Lung (tissue), 12 donors: ENCODE measurements around the gene MYLIP. TPM values are rescaled to one million over a fixed set of nuclear protein-coding genes. Genes with fewer than 3 reads are reported as not detected.

Source experiments
- ATAC-seq: fragments of 200-7000 bp; cut with Tn5 transposase; one replicate; pipeline ENCODE4 v1.9.1; 2020; ENCODE audit warnings: moderate number of reproducible peaks; ENCODE audit not compliant: insufficient read depth, low FRiP score
- DNase-seq, 3 donors: peaks; one replicate each; pipeline ENCODE4 v3.0.0-alpha.2; 2013 to 2017
- H3K27ac ChIP-seq, 2 donors: one replicate each; pipeline ENCODE4 v1.5.1; 2013; ENCODE audit warnings: mild to moderate bottlenecking in 2 of 2, moderate library complexity in 2 of 2, control low read depth in 1 of 2, inconsistent platforms in 1 of 2, low read depth in 1 of 2, low read length in 1 of 2
- H3K27me3 ChIP-seq, 3 donors: one replicate each; pipeline ENCODE4 v1.5.1; 2013; ENCODE audit warnings: low read length in 2 of 3; ENCODE audit not compliant: control insufficient read depth in 3 of 3, insufficient read depth in 3 of 3
- H3K36me3 ChIP-seq, 4 donors: one replicate each; pipeline ENCODE4 v1.5.1; 2013; ENCODE audit warnings: low read length in 4 of 4, mild to moderate bottlenecking in 1 of 4, moderate library complexity in 1 of 4; ENCODE audit not compliant: control insufficient read depth in 4 of 4, insufficient read depth in 4 of 4
- H3K4me1 ChIP-seq, 5 donors: one replicate each; pipeline ENCODE4 v1.5.1; 2013; ENCODE audit warnings: low read length in 5 of 5, mild to moderate bottlenecking in 2 of 5, moderate library complexity in 1 of 5; ENCODE audit not compliant: control insufficient read depth in 5 of 5, insufficient read depth in 5 of 5
- H3K4me3 ChIP-seq: one replicate; pipeline ENCODE4 v1.5.1; 2013; ENCODE audit warnings: mild to moderate bottlenecking, control low read depth, moderate library complexity
- H3K9ac ChIP-seq, 2 donors: one replicate each; pipeline ENCODE4 v1.5.1; 2013; ENCODE audit warnings: low read length in 2 of 2, control low read depth in 1 of 2; ENCODE audit not compliant: insufficient read depth in 1 of 2
- H3K9me3 ChIP-seq, 4 donors: one replicate each; pipeline ENCODE4 v1.5.1; 2013; ENCODE audit warnings: low read length in 3 of 4, mild to moderate bottlenecking in 1 of 4, moderate library complexity in 1 of 4; ENCODE audit not compliant: control insufficient read depth in 4 of 4, insufficient read depth in 3 of 4
- CTCF ChIP-seq: IDR thresholded peaks from 2 replicates; pipeline ENCODE4 v1.5.1; 2012; ENCODE audit warnings: mild to moderate bottlenecking; ENCODE audit errors: control extremely low read depth, extremely low read depth
- WGBS, 2 donors: extraction: QIAGEN DNeasy Blood & Tissue Kit; methylation state at CpG; one replicate each; pipeline ENCODE4 v1.1.7; 2013; 5-methylcytosine and 5-hydroxymethylcytosine counted together
- polyA plus RNA-seq, 2 donors: library from polyadenylated mRNA; stranded (reverse); fragments of 200-250 nt; gene quantifications; one replicate each; pipeline ENCODE4 v1.2.1, GENCODE V29; 2013
- total RNA-seq, 2 donors: library from RNA; depleted of rRNA in 1 of 2; stranded (reverse); fragments of >200 nt in 1 of 2; gene quantifications; one replicate each; pipeline ENCODE4 v1.2.1, GENCODE V29; 2014 to 2021
- donor health status: control.
- donor health status: control.
- donor health status: Bipolar disorder and iron deficiency.
- donor health status: healthy.
- donor health status: DM: yes; HTN: yes; CAD: no.

MYLIP gene
- total and polyA plus RNA-seq, 4 donors, result 16.7 to 118 (median 26.1) TPM

- TF ChIP-seq CTCF, result no peak
- Histone ChIP-seq H3K27ac (no peak overlapping the region), H3K4me1 (peaks cover 0 to 4% (median 0%) of the 10 kb centered on the region in 5 donors), H3K9ac (no peak overlapping the region), H3K9me3 (no peaks in the 10 kb centered on the region), H3K36me3 (no peaks in the 10 kb centered on the region), H3K27me3 (no peaks in the 10 kb centered on the region), H3K4me3 (no peak overlapping the region)
- DNase-seq, result no peak
- ATAC-seq, result no peak
- WGBS, 2 donors, result 95 to 96% methylated on average over 3 of the region's 3 CpGs
Measured at GRCh38 chr6:16088409-16088808, 40.5 kb upstream of the MYLIP start.

GRCh38 chr6:16089232-16090062, 39.4 kb upstream of the MYLIP start:
- WGBS, 2 donors, result 76 to 84% methylated on average over 6 of the region's 6 CpGs
- Histone ChIP-seq H3K4me1 (peaks cover 0 to 4% (median 0%) of the 10 kb centered on the region in 5 donors), H3K9me3 (no peaks in the 10 kb centered on the region), H3K27ac (no peak overlapping the region), H3K27me3 (no peaks in the 10 kb centered on the region), H3K36me3 (no peaks in the 10 kb centered on the region), H3K4me3 (no peak overlapping the region), H3K9ac (no peak overlapping the region)
- TF ChIP-seq CTCF, result no peak
- ATAC-seq (no peak), DNase-seq (peak in 2 of 3 donors; percentile 58 to 76)

GRCh38 chr6:16090452-16090851, 38.4 kb upstream of the MYLIP start:
- 94 to 95% methylated on average over 1 of the region's 1 CpG for WGBS, 2 donors
- H3K9me3 ChIP-seq, result no peaks in the 10 kb centered on the region
- no peak for TF ChIP-seq CTCF
- H3K4me3 ChIP-seq, result no peak overlapping the region
- H3K27ac ChIP-seq, result no peak overlapping the region
- H3K4me1 ChIP-seq, result peaks cover 0 to 4% (median 0%) of the 10 kb centered on the region in 5 donors
- H3K27me3 ChIP-seq, result no peaks in the 10 kb centered on the region
- DNase-seq (no peak), ATAC-seq (no peak)
- H3K36me3 ChIP-seq, result no peaks in the 10 kb centered on the region
- H3K9ac ChIP-seq, result no peak overlapping the region

GRCh38 chr6:16090920-16091319, 38.0 kb upstream of the MYLIP start:
- Histone ChIP-seq H3K27me3 (no peaks in the 10 kb centered on the region), H3K9me3 (no peaks in the 10 kb centered on the region), H3K4me1 (peaks cover 0 to 4% (median 0%) of the 10 kb centered on the region in 5 donors), H3K9ac (no peak overlapping the region), H3K27ac (no peak overlapping the region), H3K36me3 (no peaks in the 10 kb centered on the region), H3K4me3 (no peak overlapping the region)
- ATAC-seq (no peak), DNase-seq (no peak)
- WGBS, 2 donors, result 90 to 100% methylated on average over 1 of the region's 1 CpG
- no peak for TF ChIP-seq CTCF
